Muscle of arm (tissue), 14 donors: ENCODE data around the gene MAPK11. TPM values are rescaled to one million over a fixed set of nuclear protein-coding genes. Genes with fewer than 3 reads are reported as not detected.

Experiments used
- DNase-seq: peaks from one replicate; pipeline ENCODE4 v3.0.0-alpha.2; 2013
- long read RNA-seq, 11 donors: transcript quantifications; one replicate each; lab custom pipeline, GENCODE V29; 2026
- polyA plus RNA-seq, 12 donors: library from polyadenylated mRNA; unstranded; fragments of 120-200 nt; gene quantifications; one replicate each; pipeline ENCODE4 v1.2.1, GENCODE V29; 2013; ENCODE audit not compliant: insufficient read length in 12 of 12

Gene MAPK11
- polyA plus RNA-seq: 1 to 10 TPM in 11 of 12 donors, not detected in 1; 4.4 to 7.4 (median 5.5) TPM
- long read RNA-seq, donor 1: 0 reads
- long read RNA-seq, donor 2: 0 reads
- long read RNA-seq, donor 3, partial matches to known transcripts: 0 of 1 reads
- long read RNA-seq, donor 3, other reads (novel, unspliced or antisense): 0 of 1 reads
- long read RNA-seq, donor 4: 0 reads
- long read RNA-seq, donor 5, partial matches to known transcripts: 0 of 1 reads
- long read RNA-seq, donor 5, other reads (novel, unspliced or antisense): 0 of 1 reads
- long read RNA-seq, donor 6: 0 reads
- long read RNA-seq, donor 7: 0 reads
- long read RNA-seq, donor 8, partial matches to known transcripts: 0 of 1 reads
- long read RNA-seq, donor 8, other reads (novel, unspliced or antisense): 0 of 1 reads
- long read RNA-seq, donor 9, partial matches to known transcripts: 0 of 1 reads
- long read RNA-seq, donor 9, other reads (novel, unspliced or antisense): 0 of 1 reads
- long read RNA-seq, donor 10: 0 reads
- long read RNA-seq, donor 11: 0 reads

DNA sequence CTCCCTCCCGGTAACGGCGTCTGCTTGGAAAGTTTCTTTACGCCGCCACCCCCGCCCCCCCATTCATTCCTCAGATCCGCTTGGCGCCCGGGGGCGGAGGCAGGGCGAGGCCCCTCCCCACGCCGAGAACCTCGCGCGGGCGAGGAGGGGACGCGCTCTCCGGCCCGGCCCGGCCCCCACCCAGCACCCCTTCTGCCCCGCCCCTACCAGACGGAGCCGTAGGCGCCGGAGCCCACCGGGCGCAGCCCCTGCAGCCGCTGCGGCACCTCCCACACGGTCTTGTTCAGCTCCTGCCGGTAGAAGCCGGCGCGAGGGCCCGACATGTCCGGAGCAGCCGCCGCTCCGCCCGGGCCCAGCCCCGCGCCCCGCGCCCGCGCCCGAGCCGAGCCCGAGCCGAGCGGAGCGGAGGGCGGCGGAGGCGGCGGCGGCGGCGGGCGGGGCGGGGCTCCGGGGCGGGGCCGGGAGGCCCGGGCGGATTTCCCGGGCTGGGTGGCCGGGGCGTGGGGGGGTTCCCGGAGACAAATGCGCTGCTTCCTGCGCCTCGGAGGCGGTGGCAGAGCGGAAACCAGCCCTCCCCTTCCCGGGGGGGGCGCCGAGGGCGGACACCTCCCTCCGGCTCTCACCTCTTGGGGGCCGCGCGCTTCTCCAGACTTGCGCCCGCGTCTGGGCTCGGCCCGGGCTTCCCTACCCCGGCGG, at the start of gene MAPK11:
TSS of gene MAPK11 (minus strand) at position 411 of the 696 bp plus-strand sequence. CDS start at position 323, 88 bp downstream.
- DNase-seq: no peak

- DNase-seq: no peak
Observed at GRCh38 chr22:50319503-50319951, 49.3 kb upstream of the MAPK11 start.

GRCh38 chr22:50318698-50319411, 48.7 kb upstream of the MAPK11 start:
- no peak for DNase-seq

DNA sequence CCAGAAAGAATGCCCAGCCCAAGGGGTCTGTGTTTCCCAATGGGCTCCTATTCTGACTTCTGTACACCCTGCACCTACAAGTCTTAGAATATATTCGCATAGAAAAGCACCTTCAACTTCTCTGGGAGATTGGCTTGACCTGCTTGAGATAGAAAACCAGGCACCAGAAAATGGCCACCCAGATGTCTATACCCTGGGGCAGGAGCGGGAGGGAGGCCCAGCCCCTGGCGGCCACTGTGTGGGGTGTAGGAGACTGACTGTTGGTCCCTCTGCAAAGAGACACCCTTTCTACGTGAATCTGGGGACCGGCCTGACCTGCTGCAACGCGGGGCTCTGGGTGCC, 48.1 kb upstream of the MAPK11 start:
- DNase-seq: no peak

- no peak for DNase-seq
Observed at GRCh38 chr22:50317674-50318073, 47.5 kb upstream of the MAPK11 start.

DNA sequence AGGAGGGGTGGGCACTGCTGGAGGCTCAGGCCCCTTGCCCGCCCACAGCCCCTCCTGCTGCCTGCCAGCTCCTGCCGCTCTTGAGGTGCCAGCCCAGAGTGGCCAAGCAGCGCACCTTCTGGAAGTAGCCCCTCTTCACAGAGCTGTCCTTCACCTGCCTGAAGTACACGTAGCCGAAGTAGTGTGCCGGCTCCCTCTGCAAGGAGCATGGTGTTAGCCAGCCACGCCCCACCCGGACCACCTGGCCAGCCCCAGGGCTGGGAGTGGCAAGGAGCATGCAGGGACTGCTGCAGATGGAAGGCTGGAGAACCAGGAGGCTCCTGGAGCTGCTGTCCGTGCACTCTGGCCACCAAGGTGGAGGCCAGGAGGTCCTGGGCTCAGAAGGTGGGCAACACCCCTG, 47.0 kb upstream of the MAPK11 start:
- DNase-seq: no peak

DNA sequence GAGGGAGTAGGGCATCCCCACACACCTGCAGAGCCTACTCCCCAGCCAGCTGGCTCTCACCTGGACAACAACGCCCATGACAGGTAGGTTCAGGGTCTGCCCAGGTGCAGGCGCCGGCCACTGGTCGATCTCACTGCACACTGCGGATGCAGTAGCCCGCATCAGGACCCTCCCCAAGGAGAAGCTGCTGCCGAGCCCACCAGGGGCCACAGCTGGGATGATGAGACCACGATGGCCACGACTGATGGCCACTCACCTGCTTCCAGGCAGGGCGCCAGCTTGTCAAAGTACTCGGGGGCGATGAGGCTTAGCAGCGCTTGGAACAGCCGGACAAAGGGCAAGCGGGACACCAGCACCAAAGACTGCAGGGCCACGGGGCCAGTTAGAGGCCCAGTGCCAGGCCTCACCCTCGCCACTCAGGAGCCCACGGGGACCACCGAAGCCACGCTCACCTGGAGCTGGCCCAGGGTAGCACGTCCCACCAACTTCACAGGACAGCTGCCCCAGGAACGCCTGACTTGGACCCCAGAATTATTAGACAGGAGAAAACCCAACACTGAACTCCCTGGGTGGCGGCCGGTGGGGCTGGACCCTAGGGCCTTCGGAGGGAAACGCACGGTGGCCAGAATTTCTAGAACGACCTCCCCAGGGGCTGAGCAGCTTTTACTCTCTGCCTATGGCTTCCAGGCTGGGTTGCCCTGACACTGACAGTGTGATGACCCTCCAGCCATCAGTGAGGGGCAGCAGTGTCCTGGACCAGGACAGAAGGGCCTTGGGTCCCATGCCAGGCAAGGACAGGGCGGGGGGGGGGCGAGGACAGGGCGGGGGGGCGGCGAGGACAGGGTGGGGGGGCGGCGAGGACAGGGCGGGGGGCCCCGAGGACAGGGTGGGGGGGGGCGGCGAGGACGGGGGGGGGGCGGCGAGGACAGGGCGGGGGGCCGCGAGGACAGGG, 46.2 kb upstream of the MAPK11 start:
- DNase-seq: no peak

DNA sequence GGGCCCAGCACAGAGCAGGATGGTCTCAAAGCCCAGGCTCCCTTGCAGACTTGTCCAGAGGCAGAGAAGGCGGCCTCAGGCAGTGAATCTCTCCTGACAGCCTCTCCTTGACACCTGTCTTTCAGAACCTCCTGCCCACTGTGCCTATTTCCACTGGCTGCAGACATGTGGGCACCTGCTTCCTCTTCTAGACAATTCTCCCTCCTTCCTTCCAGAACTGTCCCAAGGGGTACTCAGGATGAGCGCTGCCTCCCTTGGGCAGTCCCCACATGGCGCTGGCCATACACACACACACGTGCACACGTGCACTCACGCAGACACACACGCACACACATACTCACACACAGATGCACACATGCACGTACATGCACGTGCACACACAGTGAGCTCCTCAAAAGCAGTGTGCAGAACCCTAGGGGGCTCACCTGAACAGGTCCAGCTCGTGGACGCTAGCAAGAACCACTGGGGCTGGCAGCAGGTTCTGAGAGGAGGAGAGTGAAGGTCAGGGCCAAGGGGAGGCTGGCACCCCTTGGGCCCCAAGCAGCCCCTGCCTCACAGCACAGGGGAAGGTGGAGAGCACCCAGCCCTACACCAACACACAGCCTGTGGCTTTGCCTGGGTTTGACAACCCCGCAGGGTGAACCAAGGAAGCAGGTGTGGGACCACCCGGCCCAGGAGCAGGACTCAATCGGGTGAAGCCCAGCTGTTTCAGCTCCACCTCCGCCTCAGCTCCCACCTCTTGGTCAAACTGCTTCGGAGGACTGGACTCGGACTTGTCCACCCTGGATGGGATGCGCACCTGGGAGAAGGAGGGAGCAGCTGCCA, 45.3 kb upstream of the MAPK11 start:
- DNase-seq: no peak

DNA sequence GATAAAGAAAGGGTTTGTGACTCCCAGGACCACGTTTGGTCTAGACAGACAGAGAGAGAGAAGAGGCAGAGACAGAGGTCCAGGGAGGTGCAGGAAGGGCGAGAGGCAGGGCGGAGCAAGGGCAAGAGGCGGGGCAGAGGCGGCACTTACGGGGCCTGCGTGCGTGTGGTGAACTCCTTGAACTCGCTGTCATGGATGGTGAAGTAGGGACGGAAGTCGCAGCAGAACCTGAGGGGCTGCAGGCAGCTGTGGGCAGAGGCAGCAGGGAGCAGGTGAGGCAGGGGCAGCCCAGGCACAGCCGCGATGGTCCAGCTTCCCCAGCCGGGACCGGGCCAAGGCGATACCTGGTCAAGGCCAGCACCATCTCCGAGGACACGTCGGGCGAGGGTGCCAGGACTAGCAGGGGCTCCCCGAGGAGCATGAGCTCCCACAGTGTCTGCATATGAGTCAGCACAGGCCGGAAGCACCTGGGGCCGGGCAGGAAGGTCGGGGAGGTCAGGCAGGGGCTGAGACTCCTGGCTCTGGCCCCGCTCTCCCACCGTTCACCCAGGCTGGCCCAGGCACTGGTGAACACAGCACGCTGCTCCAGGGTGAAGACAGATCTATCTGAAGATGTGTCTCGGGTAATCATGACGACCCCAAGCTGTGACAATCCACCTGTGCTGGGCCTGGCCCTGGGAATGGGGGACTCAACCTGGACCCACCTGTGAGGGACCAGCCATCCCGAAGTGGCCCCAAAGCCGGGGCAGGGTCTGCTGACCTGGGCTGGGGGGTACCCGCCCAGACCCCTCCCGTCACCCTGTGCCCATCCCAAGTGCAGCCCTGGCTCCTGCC, 44.5 kb upstream of the MAPK11 start:
- no peak for DNase-seq

DNA sequence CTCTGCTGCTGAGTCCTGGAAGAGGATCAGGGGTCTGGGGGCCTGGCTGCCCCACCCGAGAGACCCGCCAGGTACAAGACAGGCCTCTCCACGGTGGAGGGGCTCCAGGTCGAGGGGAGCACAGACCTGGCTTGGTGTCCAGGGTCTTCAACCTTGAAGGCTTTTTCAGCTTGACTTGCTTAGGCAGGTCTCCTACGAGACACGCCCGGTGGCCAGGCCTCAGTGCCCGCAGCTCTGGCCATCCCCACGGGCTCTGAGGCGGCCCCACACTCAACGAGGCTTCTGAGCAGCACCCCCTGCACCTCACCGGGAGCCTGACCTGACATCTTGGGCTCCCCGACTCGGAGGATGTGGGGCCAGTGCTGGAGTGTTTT, 43.9 kb upstream of the MAPK11 start:
- DNase-seq: no peak

DNA sequence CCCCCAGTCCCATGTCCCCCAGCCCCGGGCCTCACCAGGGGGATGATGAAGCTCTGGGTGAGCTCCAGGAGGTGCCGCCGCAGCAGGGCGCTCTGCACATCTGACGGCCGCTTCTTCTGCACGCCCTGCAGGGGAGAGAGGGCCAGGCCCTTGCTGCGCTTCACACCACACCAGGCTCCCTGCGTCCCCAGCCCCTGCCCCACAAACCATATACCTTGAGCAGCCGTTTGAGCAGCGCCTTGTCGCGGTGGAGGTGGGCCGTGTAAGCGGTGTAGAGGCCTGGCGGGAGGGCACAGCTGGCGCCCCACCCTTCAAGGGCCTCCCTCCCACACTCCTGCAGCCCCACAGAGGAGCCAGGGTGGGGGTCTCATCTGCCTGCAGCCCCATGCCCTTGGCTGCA, 43.4 kb upstream of the MAPK11 start:
- no peak for DNase-seq

DNA sequence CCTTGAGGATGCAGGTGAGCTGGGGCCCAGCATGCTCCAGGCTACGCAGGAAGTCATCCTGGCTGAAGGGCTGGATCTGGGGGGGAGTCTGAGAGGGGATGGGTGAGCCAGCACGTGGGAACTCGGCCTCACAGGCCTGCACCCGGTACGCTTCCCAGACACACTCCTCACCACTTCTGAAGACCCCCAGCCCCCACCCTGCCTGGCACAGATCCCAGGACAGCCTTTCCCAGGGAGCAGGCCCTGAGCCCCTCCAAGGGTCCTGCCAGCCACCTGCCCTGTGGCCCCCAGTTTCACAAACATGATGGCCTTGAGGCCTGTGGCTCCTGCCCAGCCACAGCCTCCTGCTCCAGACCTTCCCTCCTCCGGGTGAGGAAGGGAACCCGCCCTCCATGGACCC, 42.8 kb upstream of the MAPK11 start:
- DNase-seq: no peak

DNA sequence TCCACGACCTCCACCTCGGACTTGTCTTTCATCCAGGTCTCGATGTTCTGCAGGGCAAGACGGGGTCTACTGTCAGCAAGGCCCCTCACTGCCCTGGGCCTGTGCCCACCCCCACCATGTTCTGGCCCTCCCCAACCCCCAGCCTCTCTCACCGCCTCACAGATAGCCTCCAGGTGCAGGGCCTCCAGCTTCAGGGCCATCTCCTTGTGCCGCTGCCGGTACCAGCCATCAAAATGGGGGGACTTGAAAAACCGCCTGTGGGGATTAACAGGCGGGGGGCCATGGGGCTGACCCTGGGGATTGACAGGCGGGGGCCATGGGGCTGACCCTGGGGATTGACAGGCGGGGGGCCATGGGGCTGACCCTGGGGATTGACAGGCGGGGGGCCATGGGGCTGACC, 42.2 kb upstream of the MAPK11 start:
- DNase-seq: no peak

DNA sequence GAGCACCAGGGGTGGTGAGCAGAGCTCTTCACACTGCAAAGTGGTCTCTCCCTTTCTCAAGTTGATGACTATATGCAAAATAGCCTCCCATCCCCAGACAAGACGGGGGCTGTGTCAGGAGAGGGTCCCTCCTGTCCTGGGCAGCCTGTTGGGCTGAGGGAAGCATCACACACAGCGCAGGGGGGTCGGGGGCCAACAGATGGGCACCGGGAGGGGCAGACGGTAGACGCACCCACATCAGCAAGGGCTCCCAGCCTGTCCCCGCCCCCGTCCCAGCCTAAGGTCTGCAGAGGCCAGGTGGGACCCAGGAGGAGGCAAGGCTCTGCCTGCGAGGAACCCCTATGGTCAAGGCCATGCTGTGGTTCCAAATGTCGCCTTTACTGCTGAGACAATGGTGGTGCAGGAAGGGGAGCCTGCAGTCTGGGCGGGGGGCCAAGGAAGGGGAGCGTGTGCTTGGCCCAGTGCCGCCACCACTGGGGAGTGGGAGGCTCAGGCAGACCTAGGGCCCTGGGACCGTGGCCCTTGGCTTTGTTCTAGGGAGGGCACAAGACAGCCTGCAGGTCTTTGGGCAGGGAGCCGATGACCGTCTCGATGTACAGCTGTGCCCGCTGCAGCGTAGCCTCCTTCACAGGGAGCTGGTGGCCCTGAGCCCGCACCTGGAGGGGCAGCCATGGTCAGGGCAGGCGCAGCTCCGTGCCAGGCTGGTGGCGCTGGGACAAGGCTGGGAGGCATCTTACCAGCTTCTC, 41.6 kb upstream of the MAPK11 start:
- no peak for DNase-seq

DNA sequence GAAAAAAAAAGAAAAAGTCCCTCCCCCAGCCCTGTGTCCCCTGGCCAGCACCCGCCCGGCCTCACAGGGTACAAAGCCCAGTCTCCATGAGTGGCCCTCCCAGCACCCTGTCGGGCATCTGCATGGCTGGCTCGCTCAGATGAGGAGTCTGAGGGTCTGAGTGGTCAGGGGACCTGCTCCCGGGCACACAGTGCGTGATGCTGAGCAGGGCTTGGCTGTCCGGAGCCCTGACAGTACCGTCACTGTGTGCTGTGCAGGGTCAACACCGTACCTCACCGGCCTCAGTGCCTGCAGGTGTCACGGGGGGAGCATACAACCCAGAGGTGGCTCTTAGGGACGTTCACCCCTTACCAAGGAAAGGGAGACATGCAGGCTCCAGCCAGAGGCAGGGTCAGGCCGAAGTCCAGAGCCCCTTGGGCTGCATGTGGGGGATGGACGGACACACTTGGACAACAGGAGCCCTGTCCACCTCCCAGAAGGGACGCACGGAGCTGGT, 40.8 kb upstream of the MAPK11 start:
- DNase-seq: no peak

DNA sequence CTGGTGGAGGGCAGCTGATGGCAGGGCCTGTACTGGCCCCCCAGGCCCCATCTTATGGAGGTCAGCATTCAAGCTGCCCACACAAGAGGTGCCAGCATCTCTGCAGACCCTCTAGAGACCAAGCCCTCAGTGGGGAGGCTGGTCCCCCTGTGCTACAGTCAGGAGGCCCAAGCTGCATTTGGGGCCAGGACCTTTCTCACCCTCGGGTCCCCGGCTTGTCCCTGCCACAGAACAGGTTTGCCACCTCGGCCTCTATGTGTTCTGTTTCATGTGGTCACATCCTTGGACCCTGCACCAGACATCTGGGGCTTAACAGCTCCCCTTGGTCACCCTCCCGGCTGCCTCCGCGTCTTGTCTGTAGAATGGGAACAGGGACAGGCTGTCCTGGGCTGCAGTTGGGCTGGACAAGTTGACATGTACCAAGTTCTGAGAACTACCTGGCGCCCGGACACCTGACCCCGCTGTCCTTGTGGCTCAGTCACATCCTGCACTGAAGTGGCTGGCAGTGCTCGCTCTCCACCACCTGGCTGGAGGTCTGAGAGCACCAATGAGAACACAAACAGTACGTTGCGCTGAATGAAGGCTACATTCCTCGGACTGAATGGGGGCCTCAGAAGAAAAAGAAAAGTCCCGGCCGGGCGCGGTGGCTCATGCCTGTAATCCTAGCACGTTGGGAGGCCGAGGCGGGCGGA, 40.0 kb upstream of the MAPK11 start:
- DNase-seq: no peak

DNA sequence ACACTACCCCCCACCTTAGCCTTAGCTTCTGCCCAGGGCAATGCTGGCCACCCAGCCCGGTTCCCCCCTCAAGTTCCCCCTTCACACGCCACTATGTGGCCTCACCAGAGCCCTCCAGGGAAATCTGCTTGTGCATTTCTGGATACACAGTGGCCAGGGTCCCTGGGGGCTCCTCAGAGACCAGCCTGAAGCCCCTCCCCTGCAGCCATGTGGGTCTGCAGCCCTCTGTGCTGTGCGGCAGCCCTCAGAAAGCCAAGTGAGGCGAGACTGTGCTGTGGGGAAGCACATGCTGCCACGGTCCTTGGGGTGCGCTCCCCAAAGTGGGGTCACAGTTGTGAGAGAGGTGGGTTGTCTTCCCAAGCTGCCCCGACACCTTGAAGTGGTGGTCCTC, 39.4 kb upstream of the MAPK11 start:
- DNase-seq: no peak
